ENCODE results near the gene TCF4.

TCF4 gene

GRCh38 chr18:55214534-55214933, 373.5 kb downstream of the TCF4 start:
- DNase-seq: no peak

GRCh38 chr18:55213586-55213985, 374.4 kb downstream of the TCF4 start:
- DNase-seq: no peak

- no peak for DNase-seq
Measured at GRCh38 chr18:55206927-55207326, 381.1 kb downstream of the TCF4 start.

- no peak for DNase-seq
Measured at GRCh38 chr18:55202232-55202917, 385.6 kb downstream of the TCF4 start.

GRCh38 chr18:55199291-55199963, 388.6 kb downstream of the TCF4 start:
- no peak for DNase-seq

GRCh38 chr18:55195863-55196262, 392.1 kb downstream of the TCF4 start:
- no peak for DNase-seq

GRCh38 chr18:55189972-55190371, 398.0 kb downstream of the TCF4 start:
- DNase-seq: no peak

GRCh38 chr18:55186588-55186987, 401.4 kb downstream of the TCF4 start:
- no peak for DNase-seq

GRCh38 chr18:55185391-55185790, 402.6 kb downstream of the TCF4 start:
- no peak for DNase-seq

- DNase-seq: no peak
Measured at GRCh38 chr18:55179835-55180234, 408.2 kb downstream of the TCF4 start.

GRCh38 chr18:55179425-55179824, 408.6 kb downstream of the TCF4 start:
- DNase-seq: no peak

GRCh38 chr18:55173291-55173690, 414.7 kb downstream of the TCF4 start:
- DNase-seq: no peak
